NCI-H510A (cell line): ENCODE data around the gene PCCA.
"Not testable (repeated sequence)": the region's sequence is repeated elsewhere in the genome, so short reads cannot be mapped to it uniquely, and the experiment has no call there.

Experiments used
- DNase-seq: peaks from one replicate; lab custom pipeline; 2025; lab: John Stamatoyannopoulos, UW

Gene PCCA

DNA sequence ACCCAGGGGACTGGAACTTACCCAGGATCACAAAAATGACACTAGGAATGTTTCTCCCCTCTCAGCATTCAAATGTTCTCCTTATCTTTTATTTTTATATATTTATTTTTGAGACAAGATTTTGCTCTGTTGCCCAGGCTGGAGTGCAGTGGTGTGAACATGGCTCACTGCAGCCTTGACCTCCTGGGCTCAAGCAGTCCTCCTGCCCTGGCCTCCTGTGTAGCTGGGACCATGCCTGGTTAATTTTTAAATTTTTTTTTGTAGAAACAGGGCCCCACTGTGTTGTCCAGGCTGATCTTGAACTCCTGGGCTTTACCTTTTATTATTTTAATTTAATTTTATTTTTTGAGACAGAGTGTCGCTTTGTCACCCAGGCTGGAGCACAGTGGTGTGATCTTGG is 108.2 kb downstream of the PCCA start:
- DNase-seq: no peak

DNA sequence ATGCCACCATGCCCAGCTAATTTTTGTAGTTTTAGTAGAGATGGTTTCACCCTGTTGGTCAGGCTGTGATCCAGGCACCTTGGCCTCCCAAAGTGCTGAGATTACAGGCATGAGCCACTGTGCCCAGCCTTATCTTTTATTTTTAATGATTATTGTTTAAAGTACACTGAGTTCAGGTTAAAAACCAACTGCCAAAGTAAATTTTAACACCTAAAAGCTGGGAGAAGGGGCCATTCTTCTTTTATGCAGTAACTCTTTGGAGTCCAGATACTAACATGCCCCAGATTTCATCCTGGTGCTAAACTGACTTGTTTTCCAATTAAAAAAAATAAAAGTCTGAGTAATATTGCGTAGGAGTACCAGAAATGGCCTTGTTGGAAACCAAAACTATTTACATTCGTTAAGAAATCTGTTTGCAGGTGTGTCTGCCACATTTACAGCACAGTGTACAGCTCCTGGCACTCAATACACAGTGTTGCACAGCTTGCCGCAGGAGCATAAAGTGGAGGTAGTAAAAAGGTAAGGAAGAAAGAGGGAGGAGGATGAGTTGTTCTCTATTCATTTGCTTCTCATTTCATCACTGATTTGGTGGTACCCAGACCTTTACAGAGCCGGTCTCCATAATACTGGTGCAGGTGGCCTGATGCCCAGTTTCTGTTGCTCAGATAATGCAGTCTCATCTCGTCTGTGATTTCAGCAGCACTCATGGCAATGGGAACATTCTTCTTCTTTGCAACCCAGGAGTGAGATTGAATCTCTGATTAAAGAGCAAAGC is 108.9 kb downstream of the PCCA start:
- no peak for DNase-seq

DNA sequence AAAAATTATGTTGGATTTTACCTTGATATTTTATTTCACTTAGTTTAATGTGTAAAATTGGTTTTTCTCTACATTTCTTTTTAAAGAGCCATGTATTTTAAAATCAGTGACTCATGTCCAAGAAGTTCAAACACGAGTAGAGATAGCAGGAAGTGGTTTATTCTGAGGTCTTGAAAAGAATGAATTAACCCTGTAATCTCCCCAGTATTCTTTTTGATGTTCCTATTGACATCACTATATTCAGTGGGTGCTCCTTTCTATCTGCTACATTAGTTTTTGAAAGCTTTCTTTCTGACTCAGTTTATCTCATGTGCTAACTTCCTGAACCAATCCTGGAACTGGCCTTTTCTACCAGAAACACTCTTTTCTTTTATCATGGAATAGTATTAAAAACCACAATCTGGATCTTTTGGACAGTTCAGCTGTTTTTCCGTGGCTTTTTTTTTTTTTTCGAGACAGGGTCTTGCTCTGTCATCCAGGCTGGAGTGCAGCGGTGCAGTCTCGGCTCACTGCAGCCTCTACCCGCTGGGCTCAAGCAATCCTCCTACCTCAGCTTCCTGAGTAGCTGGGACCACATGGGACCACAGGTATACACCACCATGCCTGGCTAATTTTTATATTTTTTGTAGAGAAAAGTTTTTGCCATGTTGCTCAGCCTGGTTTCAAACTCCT is 114.9 kb downstream of the PCCA start:
- no peak for DNase-seq

DNA sequence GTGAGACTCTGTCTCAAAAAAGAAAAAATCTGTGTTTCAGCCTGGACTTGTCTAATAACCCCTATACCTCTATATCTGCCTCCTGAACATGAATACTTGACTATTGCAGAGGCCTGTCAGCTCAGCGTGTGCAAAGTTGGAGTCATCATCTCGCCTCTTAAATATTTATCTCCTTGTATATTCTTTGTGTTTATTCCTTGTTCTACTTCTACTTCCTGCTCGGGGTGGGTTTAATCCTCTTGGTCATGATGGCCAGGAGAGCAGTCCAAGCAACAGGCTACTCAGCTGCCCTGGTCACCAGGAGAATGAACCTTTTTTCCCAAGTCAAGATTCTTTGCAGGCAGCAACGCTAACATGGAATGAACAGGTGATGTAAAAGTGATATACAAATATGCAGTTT is 119.1 kb downstream of the PCCA start:
- no peak for DNase-seq

DNA sequence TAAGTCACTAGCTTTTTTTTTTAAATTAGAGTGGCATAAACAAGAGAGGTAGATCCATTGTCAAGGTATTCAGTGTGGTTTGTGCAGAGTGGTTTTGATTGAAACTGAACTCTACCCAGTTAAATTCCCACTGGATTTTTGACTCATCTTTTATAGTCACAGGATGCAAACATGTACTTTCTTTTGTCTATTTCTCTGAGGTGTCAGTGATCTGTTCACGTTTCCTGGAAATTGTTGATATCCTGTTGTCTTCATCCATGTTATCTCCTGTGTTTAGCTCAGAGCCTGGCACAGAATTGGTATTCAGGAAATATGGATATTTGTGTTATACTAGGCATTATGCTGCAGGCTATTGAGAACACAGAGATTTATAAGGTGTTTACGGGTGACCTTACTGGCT is 119.7 kb downstream of the PCCA start:
- DNase-seq: no peak

DNA sequence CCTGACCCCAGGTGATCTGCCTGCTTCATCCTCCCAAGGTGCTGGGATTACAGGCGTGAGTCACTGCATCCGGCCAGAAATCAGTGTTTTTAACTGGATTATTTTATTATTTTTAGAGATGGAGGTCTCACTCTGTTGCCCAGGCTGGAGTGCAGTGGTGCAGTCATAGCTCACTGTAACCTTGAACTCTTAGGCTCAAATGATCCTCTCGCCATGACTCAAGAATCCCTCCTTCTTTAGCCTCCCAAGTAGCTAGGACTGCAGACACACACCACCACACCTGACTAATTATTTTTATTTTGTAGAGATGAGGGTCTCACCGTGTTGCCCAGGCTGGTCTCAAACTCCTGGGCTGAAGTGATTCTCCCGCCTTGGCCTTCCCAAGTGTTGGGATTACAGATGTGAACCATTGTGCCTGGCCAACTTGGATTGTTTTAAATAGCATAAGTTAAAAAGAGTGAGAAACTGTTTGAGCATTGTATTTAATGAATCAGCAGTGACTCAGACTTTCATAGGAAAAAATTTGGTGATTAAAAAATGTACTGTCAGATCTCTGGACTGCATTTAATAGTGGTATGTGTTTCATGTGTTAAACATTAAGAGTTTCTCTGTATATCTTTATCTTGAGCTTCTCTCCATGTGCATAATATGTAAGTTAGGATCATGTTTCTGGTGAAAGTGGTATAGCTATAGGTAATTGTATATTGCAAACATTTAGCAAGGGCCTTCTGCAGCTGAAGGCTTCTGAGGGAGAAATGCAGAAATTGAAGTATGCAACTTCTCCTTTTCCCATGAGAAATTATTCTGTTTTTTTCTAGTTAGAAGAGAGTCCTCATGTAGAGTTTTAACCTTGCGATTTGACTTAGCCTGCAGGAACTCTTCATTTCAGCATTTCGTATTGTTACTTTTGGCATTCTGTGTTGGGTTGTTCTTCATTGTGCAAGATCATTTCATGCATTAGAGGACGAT is 121.2 kb downstream of the PCCA start:
- DNase-seq: no peak

DNA sequence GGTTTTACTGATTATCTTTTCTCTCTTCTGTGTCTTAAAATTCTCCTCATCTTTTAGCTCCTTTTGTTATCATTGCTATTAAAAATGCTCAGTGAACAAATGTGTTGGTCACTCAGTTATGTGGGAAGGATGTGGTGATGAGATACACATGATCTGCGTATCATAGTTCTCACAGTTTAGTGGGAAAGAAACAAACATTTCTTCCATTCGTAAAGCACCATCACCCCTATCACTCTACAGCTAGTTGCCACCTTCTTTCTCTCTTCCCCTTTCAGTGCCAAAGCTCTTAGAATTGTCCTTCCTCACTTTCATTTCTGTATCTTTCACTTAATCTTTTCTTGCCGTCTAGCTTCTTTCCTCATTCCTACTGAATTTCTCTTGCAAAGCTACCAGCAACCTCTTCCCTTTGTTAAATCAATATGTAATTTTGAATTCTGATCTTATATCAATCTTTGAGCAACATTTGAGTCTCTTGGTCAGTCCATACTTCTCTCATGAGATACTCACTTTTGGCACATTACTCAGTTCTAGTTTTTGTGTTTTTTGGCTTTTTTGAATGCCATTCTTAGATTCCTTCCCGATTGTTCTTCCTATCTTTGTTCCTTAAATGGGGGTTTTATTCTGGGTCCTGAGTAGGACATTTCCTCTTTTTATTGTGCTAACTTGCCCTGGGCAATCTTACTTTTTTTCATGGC is 122.3 kb downstream of the PCCA start:
- DNase-seq: no peak

DNA sequence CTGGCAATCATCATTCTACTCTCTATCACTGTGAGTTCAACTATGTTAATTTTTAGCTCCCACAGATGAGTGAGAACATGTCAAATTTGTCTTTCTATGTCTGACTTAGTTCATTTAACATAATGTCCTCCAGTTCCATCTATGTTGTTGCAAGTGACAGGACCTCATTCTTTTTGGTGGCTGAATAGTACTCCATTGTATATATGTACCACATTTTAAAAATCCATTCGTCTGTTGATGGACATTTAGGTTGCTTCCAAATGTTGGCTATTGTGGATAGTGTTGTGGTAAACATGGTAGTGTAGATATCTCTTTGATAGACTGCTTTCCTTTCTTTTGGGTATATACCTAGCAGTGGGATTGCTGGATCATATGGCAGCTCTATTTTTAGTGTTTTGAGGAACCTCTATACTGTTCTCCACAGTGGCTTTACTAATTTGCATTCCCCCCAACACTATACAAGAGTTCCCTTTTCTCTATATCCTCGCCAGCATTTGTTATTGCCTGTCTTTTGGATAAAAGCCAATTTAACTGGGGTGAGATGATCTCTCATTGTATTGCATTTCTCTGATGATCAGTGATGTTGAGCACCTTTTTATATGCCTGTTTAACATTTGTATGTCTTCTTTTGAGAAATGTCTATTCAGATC is 124.1 kb downstream of the PCCA start:
- no peak for DNase-seq

DNA sequence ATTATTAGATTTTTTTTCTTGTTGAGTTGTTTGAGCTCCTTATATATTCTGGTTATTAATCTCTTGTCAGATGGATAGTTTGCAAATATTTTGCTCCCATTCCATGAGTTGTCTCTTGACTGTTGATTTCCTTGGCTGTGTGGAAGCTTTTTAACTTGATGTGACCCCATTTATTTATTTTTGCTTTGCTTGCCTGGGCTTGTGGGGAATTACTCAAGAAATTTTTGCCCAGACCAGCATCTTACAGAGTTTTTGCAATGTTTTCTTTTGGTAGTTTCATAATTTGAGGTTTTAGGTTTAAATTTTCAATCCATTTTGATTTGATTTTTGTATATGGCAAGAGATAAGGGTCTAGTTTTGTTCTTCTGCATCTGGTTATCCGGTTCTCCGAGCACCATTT is 124.7 kb downstream of the PCCA start:
- DNase-seq: no peak

DNA sequence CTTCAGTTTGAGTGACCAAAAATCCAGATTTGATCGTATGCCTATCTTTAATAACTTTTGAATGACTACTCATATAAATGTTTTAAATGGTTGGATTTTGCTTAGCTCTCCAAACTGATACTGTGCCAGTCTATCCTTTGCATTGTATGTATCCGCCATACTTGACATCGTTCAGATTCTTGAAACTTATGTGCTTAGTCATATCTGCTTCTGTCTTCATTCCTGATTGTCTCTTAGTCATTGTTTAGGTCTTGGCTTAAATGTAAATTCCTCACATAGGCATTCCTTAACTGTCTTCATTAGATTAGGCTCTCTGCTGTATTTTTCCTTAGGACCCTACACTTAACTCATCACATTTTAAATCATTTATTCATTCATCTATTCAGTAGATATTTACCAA is 126.0 kb downstream of the PCCA start:
- DNase-seq: no peak

DNA sequence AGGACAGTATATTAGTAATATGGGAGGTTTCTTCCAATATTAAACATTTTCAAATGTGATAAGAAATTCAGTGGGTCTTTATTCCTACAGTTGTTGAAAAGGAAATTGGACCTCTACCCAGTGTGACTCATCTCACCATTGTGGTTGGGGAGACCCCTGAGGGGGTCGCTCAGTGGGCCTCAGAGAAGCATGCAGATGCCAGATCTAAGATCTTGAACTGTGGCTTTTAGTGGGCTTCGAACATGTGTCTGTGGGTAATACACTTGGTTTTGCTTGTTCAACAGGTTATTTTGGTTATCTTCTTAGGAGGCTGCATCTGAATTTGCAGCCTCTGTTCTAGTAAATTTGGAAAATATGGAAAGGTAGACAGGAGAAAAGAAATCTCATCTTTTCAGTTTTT is 132.3 kb downstream of the PCCA start:
- no peak for DNase-seq

DNA sequence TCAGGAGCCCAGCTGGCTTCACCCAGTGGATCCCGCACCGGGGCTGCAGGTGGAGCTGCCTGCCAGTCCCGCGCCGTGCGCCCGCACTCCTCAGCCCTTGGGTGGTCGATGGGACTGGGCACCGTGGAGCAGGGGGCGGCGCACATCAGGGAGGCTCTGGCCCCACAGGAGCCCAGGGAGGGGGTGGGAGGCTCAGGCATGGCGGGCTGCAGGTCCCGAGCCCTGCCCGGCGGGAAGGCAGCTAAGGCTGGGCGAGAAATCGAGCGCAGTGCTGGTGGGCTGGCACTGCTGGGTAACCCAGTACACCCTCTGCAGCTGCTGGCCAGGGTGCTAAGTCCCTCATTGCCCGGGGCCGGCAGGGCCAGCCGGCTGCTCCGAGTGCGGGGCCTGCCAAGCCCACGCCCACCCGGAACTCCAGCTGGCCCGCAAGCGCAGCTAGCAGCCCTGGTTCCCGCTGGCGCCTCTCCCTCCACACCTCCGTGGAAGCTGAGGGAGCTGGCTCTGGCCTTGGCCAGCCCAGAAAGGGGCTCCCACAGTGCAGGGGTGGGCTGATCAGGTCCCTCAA is 135.2 kb downstream of the PCCA start:
- DNase-seq: not testable (repeated sequence)

DNA sequence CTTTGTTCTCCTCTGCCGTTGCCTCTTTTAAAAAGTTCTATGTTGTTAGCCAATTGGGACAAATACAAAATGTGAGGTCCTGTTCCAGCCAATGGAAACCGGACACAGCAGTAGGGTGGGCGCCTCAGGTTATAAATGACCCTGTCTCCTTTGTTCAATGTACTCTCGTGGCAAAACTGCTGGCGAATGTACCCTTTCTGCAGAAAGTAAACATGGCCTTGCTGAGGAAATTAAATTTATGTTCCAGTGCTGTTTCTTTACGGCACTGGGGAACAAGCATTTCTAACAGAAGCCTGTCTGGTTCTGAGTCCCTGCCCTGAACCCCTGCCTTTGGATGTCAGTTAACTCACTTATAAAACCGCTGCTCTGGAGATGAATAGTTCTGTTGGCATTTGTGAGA is 140.7 kb downstream of the PCCA start:
- no peak for DNase-seq

DNA sequence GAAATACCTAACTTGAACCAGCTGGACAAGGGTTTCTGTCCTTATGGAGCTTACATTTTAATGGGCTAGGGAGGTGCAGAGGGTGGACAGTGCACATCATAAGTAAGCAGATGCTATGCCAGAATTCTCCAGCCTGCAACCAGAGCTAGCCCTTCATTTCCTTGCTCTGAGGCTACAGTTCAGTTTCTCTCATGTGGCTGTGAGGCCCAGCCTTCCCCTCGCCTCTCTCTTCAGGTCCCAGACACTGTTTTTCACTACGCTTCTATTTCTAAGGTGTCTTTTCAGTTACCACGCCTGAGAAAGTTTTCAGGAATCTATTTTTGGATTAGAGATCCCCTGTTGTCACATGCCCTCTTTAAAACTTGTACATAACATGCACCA is 141.9 kb downstream of the PCCA start:
- DNase-seq: no peak

DNA sequence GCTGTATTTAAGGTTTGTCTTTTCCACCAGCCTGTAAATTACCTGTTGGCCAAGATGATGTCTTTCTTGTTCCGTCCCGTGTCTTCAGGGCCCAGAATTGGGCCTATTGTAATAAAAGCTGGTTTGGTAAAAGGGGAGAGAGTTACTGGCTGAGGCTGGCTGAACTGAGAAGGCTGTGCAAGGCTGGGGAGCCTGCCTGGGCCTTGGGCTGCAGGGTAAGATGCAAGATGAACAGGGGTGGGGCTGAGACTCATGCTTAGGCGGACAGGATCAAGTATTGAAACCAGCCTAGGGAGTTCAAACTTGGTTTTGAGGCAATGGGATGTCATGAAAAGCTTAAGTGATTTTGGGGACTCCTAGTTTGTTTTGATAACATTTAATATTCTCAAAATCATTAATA is 142.3 kb downstream of the PCCA start:
- no peak for DNase-seq

DNA sequence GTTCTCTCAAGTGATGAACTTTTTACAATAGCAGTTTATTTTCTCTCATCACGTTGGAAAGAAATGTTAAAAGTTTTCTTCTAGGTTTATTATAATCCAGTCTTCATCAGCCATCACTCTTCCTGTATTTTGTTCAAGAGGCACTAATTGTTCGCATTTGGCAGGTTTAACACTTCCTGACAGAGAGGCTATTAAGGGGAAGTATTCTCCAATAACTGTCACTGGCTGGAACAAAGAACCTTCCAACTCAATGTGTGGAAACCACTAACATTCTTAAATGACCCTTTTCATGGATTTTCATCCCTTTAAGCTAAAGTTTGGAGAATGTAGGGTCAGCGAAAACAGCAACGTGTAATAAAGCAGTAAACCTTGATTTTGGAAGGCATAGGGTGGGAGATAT is 145.1 kb downstream of the PCCA start:
- no peak for DNase-seq

DNA sequence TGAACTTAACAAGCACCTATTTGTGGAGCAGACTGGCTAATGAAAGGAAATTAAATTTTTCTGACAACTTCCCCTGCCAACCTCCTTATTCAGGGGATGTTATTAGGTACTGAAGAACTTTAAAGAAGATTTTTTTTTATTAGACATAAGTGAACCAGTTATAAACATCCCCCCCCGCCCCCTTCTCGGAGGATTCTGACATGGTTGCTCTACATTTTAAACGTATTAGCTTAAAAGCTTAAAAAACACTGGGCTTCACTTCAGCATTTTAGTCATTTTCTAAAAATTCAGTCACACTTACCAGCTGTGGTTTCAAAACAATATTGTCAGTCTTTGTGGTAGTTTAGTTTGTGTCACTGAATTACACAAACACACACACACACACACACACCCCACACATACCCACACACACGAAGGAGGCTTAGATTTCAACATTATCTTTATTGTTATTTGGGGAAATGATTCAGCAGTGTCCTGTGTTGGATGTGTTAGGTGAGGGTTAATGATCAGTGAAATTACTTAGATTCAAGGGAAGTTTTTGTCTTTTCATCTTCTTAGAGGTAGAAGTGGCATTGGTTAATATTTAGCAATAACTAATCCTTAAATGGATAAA is 145.7 kb downstream of the PCCA start:
- no peak for DNase-seq

DNA sequence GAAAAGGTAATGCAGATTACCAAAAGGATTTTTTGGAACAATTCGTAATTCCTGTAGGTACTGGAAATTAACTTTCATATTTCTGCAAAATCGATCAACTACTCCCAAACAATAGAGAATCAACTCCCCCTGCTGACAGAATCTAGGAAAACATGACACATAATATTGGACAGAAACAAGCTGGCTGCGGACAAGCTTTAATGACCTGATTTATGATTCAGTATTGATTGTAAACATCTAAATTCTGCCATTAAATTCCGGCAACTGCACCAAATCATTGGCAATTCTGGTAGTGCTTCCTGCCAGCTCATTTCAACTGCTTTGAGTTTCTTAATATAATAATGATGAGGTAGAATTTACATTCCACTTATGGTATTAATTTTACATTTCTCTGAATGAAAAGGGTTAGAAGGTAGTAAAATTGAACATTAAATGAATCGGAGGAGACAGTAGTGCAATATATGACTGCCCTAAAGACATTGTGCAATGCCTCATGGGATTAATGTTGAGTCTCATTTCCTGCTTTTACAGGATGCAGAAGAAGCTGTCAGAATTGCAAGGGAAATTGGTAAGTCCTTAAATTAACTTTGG is 146.5 kb downstream of the PCCA start:
- DNase-seq: no peak

DNA sequence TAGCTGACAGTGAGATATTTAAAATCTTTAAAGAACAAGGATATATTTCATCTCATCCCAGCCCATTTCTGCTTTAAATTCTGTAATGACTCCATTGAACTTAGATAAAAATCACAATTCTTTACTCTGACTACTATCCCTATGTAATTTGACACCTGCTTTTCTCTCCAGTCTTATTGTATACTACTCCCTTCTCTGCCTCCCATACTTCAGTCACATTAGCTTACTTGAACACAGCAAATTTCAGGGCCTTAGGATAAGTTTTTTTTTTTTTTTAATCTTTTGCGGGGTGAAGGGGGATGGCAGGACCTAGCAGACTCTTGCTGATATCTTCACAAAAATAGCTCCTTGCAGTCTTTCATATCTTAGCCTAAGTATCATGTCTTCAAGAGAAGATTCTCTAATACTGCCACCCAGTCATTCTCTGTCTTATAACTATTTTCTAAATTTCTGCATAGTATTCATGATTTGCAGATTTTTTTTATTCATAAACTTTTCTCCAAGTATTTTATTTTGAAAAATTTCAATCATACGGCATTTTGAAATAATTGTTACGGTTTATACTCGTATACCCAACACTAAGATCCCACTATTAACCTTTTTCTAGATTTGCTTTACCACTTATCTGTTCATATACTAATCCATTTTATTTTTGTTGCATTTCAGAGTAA is 151.4 kb downstream of the PCCA start:
- DNase-seq: no peak

DNA sequence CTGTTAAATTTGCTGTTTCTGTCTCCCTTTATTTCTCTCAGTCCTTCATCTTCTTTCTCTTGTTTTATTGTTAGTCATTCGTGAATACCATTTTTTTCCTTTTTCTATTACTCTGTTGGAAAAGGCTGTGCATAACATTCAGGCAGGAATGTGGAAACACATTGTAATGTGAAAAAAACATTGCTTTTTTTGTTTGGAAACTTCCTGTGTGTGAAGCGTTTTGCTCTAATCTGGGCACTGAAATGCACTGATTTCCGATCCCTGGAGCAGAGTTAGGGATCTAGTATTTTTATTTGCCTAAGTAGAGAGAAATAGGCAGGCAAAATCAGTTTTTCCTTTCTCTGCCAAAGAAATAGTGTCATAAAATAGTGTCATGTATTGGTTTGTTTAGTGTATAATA is 155.5 kb downstream of the PCCA start:
- no peak for DNase-seq
